ENCODE results near the gene MAVS. TPM values are rescaled to one million over a fixed set of nuclear protein-coding genes. Genes with fewer than 3 reads are reported as not detected.

Gene MAVS
- total and polyA plus RNA-seq, 4 experiments from 2014 or later, result 1.2 to 49.3 (median 26.8) TPM

GRCh38 chr20:3861191-3861590 lies 14.6 kb downstream of the MAVS start:
- Mint-ChIP-seq H3K4me1 (peaks cover 0 to 18% (median 2%) of the 10 kb centered on the region in 4 donors), H3K36me3 (peaks cover 46 to 68% of the 10 kb centered on the region in 2 donors), H3K9me3 (peaks cover 0 to 1% (median 0%) of the 10 kb centered on the region in 8 donors), H3K4me3 (no peak overlapping the region), H3K27me3 (no peaks in the 10 kb centered on the region), H3K27ac (no peak overlapping the region)
- Histone ChIP-seq H3K27ac (ENCODE audit: low read depth, low read length) (no peak overlapping the region), H3K4me1 (ENCODE audit: insufficient read depth, low read length) (no peaks in the 10 kb centered on the region), H3K4me3 (ENCODE audit: low read length in 2 of 2) (no peak overlapping the region), H3K9me3 (ENCODE audit: control insufficient read depth in 1 of 2, low read length in 2 of 2) (no peaks in the 10 kb centered on the region), H3K36me3 (ENCODE audit: insufficient read depth, low read length) (peaks cover 69% of the 10 kb centered on the region), H3K27me3 (ENCODE audit: insufficient read depth, low read length) (no peaks in the 10 kb centered on the region)
- DNase-seq, result no peak
- POLR2A ChIA-PET (ENCODE audit: partially characterized antibody), result no interaction called here
- CTCF ChIA-PET (ENCODE audit: partially characterized antibody), result no interaction called here
- intact Hi-C loops (cut with micrococcal nuclease), result no loop called here

GRCh38 chr20:3862333-3862732 lies 15.7 kb downstream of the MAVS start:
- no peak overlapping the region for H3K27ac Mint-ChIP-seq
- Histone ChIP-seq H3K9me3 (ENCODE audit: control insufficient read depth in 1 of 2, low read length in 2 of 2) (no peaks in the 10 kb centered on the region), H3K36me3 (ENCODE audit: insufficient read depth, low read length) (peaks cover 69% of the 10 kb centered on the region), H3K27ac (ENCODE audit: low read depth, low read length) (no peak overlapping the region), H3K4me1 (ENCODE audit: insufficient read depth, low read length) (no peaks in the 10 kb centered on the region), H3K4me3 (ENCODE audit: low read length in 2 of 2) (no peak overlapping the region), H3K27me3 (ENCODE audit: insufficient read depth, low read length) (no peaks in the 10 kb centered on the region)
- ChIA-PET POLR2A (ENCODE audit: partially characterized antibody) (no interaction called here), CTCF (ENCODE audit: partially characterized antibody) (no interaction called here)
- no peaks in the 10 kb centered on the region for H3K27me3 Mint-ChIP-seq
- H3K36me3 Mint-ChIP-seq, result peaks cover 42 to 68% of the 10 kb centered on the region in 2 donors
- H3K4me1 Mint-ChIP-seq, result peaks cover 0 to 13% (median under 1%) of the 10 kb centered on the region in 4 donors
- intact Hi-C loops (cut with micrococcal nuclease), result no loop called here
- no peak overlapping the region for H3K4me3 Mint-ChIP-seq
- peaks cover 0 to 1% (median 0%) of the 10 kb centered on the region in 8 donors for H3K9me3 Mint-ChIP-seq
- DNase-seq, result no peak

- no peak overlapping the region for H3K27ac Mint-ChIP-seq
- no peaks in the 10 kb centered on the region for H3K4me1 ChIP-seq (ENCODE audit: insufficient read depth, low read length)
- H3K36me3 ChIP-seq (ENCODE audit: insufficient read depth, low read length), result peaks cover 63% of the 10 kb centered on the region
- H3K4me3 Mint-ChIP-seq, result no peak overlapping the region
- intact Hi-C loops (cut with micrococcal nuclease), result no loop called here
- CTCF ChIA-PET (ENCODE audit: partially characterized antibody), result no interaction called here
- H3K9me3 ChIP-seq (ENCODE audit: control insufficient read depth in 1 of 2, low read length in 2 of 2), result no peaks in the 10 kb centered on the region
- H3K27ac ChIP-seq (ENCODE audit: low read depth, low read length), result no peak overlapping the region
- no peak for DNase-seq
- H3K9me3 Mint-ChIP-seq, result peaks cover 0 to 1% (median 0%) of the 10 kb centered on the region in 8 donors
- peaks cover 0 to 8% (median 0%) of the 10 kb centered on the region in 4 donors for H3K4me1 Mint-ChIP-seq
- H3K4me3 ChIP-seq (ENCODE audit: low read length in 2 of 2), result no peak overlapping the region
- POLR2A ChIA-PET (ENCODE audit: partially characterized antibody), result no interaction called here
- H3K36me3 Mint-ChIP-seq, result peaks cover 32 to 67% of the 10 kb centered on the region in 2 donors
- H3K27me3 Mint-ChIP-seq, result no peaks in the 10 kb centered on the region
- H3K27me3 ChIP-seq (ENCODE audit: insufficient read depth, low read length), result no peaks in the 10 kb centered on the region
These were observed 16.7 kb downstream of the MAVS start for GRCh38 chr20:3863317-3863716.

- Histone ChIP-seq H3K4me3 (ENCODE audit: low read length in 2 of 2) (no peak overlapping the region), H3K36me3 (ENCODE audit: insufficient read depth, low read length) (peaks cover 59% of the 10 kb centered on the region), H3K4me1 (ENCODE audit: insufficient read depth, low read length) (no peaks in the 10 kb centered on the region), H3K9me3 (ENCODE audit: control insufficient read depth in 1 of 2, low read length in 2 of 2) (no peaks in the 10 kb centered on the region), H3K27ac (ENCODE audit: low read depth, low read length) (no peak overlapping the region), H3K27me3 (ENCODE audit: insufficient read depth, low read length) (no peaks in the 10 kb centered on the region)
- intact Hi-C loops (cut with micrococcal nuclease), result no loop called here
- Mint-ChIP-seq H3K4me1 (peaks cover 0 to 8% (median 0%) of the 10 kb centered on the region in 4 donors), H3K36me3 (peaks cover 32 to 58% of the 10 kb centered on the region in 2 donors), H3K9me3 (peaks cover 0 to 1% (median 0%) of the 10 kb centered on the region in 8 donors), H3K27me3 (no peaks in the 10 kb centered on the region), H3K4me3 (no peak overlapping the region), H3K27ac (peak overlapping the region in 2 of 7 donors; percentile 19 to 89)
- ChIA-PET POLR2A (ENCODE audit: partially characterized antibody) (interaction anchor here (0.6 kb wide), 1 partner anchor 128 kb away, joined by 3 read pairs; no protein-coding TSS in a partner anchor), CTCF (ENCODE audit: partially characterized antibody) (interaction anchor here (1.0 kb wide), 1 partner anchor 9 kb away, joined by 3 read pairs; no protein-coding TSS in a partner anchor)
- no peak for DNase-seq
These were observed 17.9 kb downstream of the MAVS start for GRCh38 chr20:3864518-3864917.

GRCh38 chr20:3865152-3865886 lies 18.7 kb downstream of the MAVS start:
- H3K36me3 ChIP-seq (ENCODE audit: insufficient read depth, low read length), result peaks cover 59% of the 10 kb centered on the region

DNA sequence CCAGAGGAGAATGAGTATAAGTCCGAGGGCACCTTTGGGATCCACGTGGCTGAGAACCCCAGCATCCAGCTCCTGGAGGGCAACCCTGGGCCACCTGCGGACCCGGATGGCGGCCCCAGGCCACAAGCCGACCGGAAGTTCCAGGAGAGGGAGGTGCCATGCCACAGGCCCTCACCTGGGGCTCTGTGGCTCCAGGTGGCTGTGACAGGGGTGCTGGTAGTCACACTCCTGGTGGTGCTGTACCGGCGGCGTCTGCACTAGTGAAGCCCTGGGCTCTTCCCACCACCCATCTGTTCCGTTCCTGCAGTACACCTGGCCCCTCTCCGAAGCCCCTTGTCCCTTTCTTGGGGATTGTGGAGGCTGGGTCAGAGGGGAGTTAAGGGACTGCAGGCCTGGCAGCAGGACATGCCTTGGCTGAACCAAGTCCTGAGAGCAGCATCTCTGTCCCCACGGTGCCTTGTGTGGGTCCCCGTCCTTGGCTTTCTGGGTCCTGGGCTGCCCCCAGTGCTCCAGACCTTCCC lies 19.3 kb downstream of the MAVS start:
- H3K9me3 Mint-ChIP-seq, result peaks cover 0 to 1% (median 0%) of the 10 kb centered on the region in 8 donors
- H3K4me1 Mint-ChIP-seq, result peaks cover 0 to 8% (median 0%) of the 10 kb centered on the region in 4 donors
- no peaks in the 10 kb centered on the region for H3K27me3 ChIP-seq (ENCODE audit: insufficient read depth, low read length)
- H3K9me3 ChIP-seq (ENCODE audit: control insufficient read depth in 1 of 2, low read length in 2 of 2), result no peaks in the 10 kb centered on the region
- no peak overlapping the region for H3K4me3 ChIP-seq (ENCODE audit: low read length in 2 of 2)
- peaks cover 59% of the 10 kb centered on the region for H3K36me3 ChIP-seq (ENCODE audit: insufficient read depth, low read length)
- no peak overlapping the region for H3K4me3 Mint-ChIP-seq
- H3K27ac Mint-ChIP-seq, result no peak overlapping the region
- no peaks in the 10 kb centered on the region for H3K27me3 Mint-ChIP-seq
- no peak overlapping the region for H3K27ac ChIP-seq (ENCODE audit: low read depth, low read length)
- intact Hi-C loops (cut with micrococcal nuclease), result no loop called here
- peaks cover 32 to 61% of the 10 kb centered on the region in 2 donors for H3K36me3 Mint-ChIP-seq
- DNase-seq, result no peak
- POLR2A ChIA-PET (ENCODE audit: partially characterized antibody), result interaction anchor here (0.9 kb wide), 1 partner anchor 10 kb away, joined by 4 read pairs; no protein-coding TSS in a partner anchor
- CTCF ChIA-PET (ENCODE audit: partially characterized antibody), result no interaction called here
- no peaks in the 10 kb centered on the region for H3K4me1 ChIP-seq (ENCODE audit: insufficient read depth, low read length)

More at GRCh38 chr20:3865152-3865886, 18.7 kb downstream of the MAVS start:
- intact Hi-C loops (cut with micrococcal nuclease), result no loop called here
- no peak overlapping the region for H3K4me3 Mint-ChIP-seq
- H3K36me3 Mint-ChIP-seq, result peaks cover 32 to 58% of the 10 kb centered on the region in 2 donors
- peaks cover 0 to 8% (median 0%) of the 10 kb centered on the region in 4 donors for H3K4me1 Mint-ChIP-seq
- peaks cover 0 to 1% (median 0%) of the 10 kb centered on the region in 8 donors for H3K9me3 Mint-ChIP-seq
- Histone ChIP-seq H3K4me3 (ENCODE audit: low read length in 2 of 2) (no peak overlapping the region), H3K4me1 (ENCODE audit: insufficient read depth, low read length) (no peaks in the 10 kb centered on the region), H3K9me3 (ENCODE audit: control insufficient read depth in 1 of 2, low read length in 2 of 2) (no peaks in the 10 kb centered on the region), H3K27ac (ENCODE audit: low read depth, low read length) (no peak overlapping the region), H3K27me3 (ENCODE audit: insufficient read depth, low read length) (no peaks in the 10 kb centered on the region)
- H3K27ac Mint-ChIP-seq, result peak overlapping the region in 2 of 7 donors; percentile 13 to 29
- ChIA-PET POLR2A (ENCODE audit: partially characterized antibody) (interaction anchor here (0.6 kb wide), 1 partner anchor 127 kb away, joined by 3 read pairs; no protein-coding TSS in a partner anchor), CTCF (ENCODE audit: partially characterized antibody) (interaction anchor here (1.0 kb wide), 1 partner anchor 10 kb away, joined by 3 read pairs; no protein-coding TSS in a partner anchor)
- no peak for DNase-seq
- H3K27me3 Mint-ChIP-seq, result no peaks in the 10 kb centered on the region

GRCh38 chr20:3866464-3866863 lies 19.8 kb downstream of the MAVS start:
- no peaks in the 10 kb centered on the region for H3K27me3 Mint-ChIP-seq
- peaks cover 0 to 8% (median 0%) of the 10 kb centered on the region in 4 donors for H3K4me1 Mint-ChIP-seq
- intact Hi-C loops (cut with micrococcal nuclease), result no loop called here
- no peaks in the 10 kb centered on the region for H3K27me3 ChIP-seq (ENCODE audit: insufficient read depth, low read length)
- H3K36me3 Mint-ChIP-seq, result peaks cover 28 to 57% of the 10 kb centered on the region in 2 donors
- no peak overlapping the region for H3K4me3 ChIP-seq (ENCODE audit: low read length in 2 of 2)
- H3K9me3 ChIP-seq (ENCODE audit: control insufficient read depth in 1 of 2, low read length in 2 of 2), result no peaks in the 10 kb centered on the region
- no peak overlapping the region for H3K27ac ChIP-seq (ENCODE audit: low read depth, low read length)
- peaks cover 0 to 1% (median 0%) of the 10 kb centered on the region in 8 donors for H3K9me3 Mint-ChIP-seq
- H3K36me3 ChIP-seq (ENCODE audit: insufficient read depth, low read length), result peaks cover 55% of the 10 kb centered on the region
- POLR2A ChIA-PET (ENCODE audit: partially characterized antibody), result interaction anchor here (0.9 kb wide), 1 partner anchor 9 kb away, joined by 4 read pairs; no protein-coding TSS in a partner anchor
- H3K27ac Mint-ChIP-seq, result peak overlapping the region in 3 of 7 donors; percentile 29 to 71 (median 42)
- H3K4me3 Mint-ChIP-seq, result no peak overlapping the region
- CTCF ChIA-PET (ENCODE audit: partially characterized antibody), result interaction anchor here (1.2 kb wide), 1 partner anchor 11 kb away, joined by 5 read pairs; no protein-coding TSS in a partner anchor
- no peaks in the 10 kb centered on the region for H3K4me1 ChIP-seq (ENCODE audit: insufficient read depth, low read length)
- DNase-seq, result no peak

Data from CD4-positive, alpha-beta memory T cell (primary cell).